HG03025 (cell line): ENCODE data around the gene ADCY1.

Experiments used
- ATAC-seq: cut with Tn5 transposase; IDR thresholded peaks from one replicate; pipeline ENCODE4 v1.9.1; 2021; ENCODE audit warnings: mild to moderate bottlenecking, moderate library complexity; ENCODE audit not compliant: unreplicated experiment, low FRiP score

The ADCY1 gene

GRCh38 chr7:45623157-45623556, 49.0 kb downstream of the ADCY1 start:
- no peak for ATAC-seq

- ATAC-seq, result no peak
Measured at GRCh38 chr7:45623740-45624391, 49.7 kb downstream of the ADCY1 start.

GRCh38 chr7:45624392-45624760, 50.2 kb downstream of the ADCY1 start:
- no peak for ATAC-seq

- no peak for ATAC-seq
Measured at GRCh38 chr7:45625067-45625466, 50.9 kb downstream of the ADCY1 start.

GRCh38 chr7:45625714-45626440, 51.7 kb downstream of the ADCY1 start:
- ATAC-seq, result no peak

- ATAC-seq, result no peak
Measured at GRCh38 chr7:45626441-45627430, 52.6 kb downstream of the ADCY1 start.

- no peak for ATAC-seq
Measured at GRCh38 chr7:45627691-45628456, 53.7 kb downstream of the ADCY1 start.

GRCh38 chr7:45631569-45631968, 57.4 kb downstream of the ADCY1 start:
- ATAC-seq, result no peak

GRCh38 chr7:45636733-45637132, 62.6 kb downstream of the ADCY1 start:
- ATAC-seq, result no peak

GRCh38 chr7:45638916-45639315, 64.7 kb downstream of the ADCY1 start:
- no peak for ATAC-seq

GRCh38 chr7:45642044-45642443, 67.9 kb downstream of the ADCY1 start:
- no peak for ATAC-seq

GRCh38 chr7:45643630-45644029, 69.5 kb downstream of the ADCY1 start:
- no peak for ATAC-seq

GRCh38 chr7:45644237-45644636, 70.1 kb downstream of the ADCY1 start:
- ATAC-seq, result no peak

GRCh38 chr7:45645141-45645969, 71.2 kb downstream of the ADCY1 start:
- no peak for ATAC-seq

- no peak for ATAC-seq
Measured at GRCh38 chr7:45646207-45646821, 72.1 kb downstream of the ADCY1 start.

- ATAC-seq, result no peak
Measured at GRCh38 chr7:45646996-45647825, 73.0 kb downstream of the ADCY1 start.

- ATAC-seq, result no peak
Measured at GRCh38 chr7:45647967-45648670, 74.0 kb downstream of the ADCY1 start.

- no peak for ATAC-seq
Measured at GRCh38 chr7:45648671-45648995, 74.5 kb downstream of the ADCY1 start.
